ENCODE results near the gene ADAMTS20.
A peak's percentile ranks its signal among the peaks of the same experiment; 100 is the strongest.
"Not testable (repeated sequence)": the region's sequence is repeated elsewhere in the genome, so short reads cannot be mapped to it uniquely, and the experiment has no call there.

Gene ADAMTS20

GRCh38 chr12:43551971-43552559 lies at the start of gene ADAMTS20:
Gene ADAMTS20, minus strand, starts transcription at chr12:43552203. Its CDS starts 282 bp downstream, at chr12:43551921.
- DNase-seq, result no peak

- DNase-seq, result no peak
Observed at GRCh38 chr12:43599708-43600107, 47.7 kb upstream of the ADAMTS20 start.

- no peak for DNase-seq
Observed at GRCh38 chr12:43599066-43599465, 47.1 kb upstream of the ADAMTS20 start.

- no peak for DNase-seq
Observed at GRCh38 chr12:43590307-43590706, 38.3 kb upstream of the ADAMTS20 start.

GRCh38 chr12:43586646-43587245 lies 34.7 kb upstream of the ADAMTS20 start:
- no peak for DNase-seq

- no peak for DNase-seq
Observed at GRCh38 chr12:43585676-43586075, 33.7 kb upstream of the ADAMTS20 start.

- DNase-seq, result no peak
Observed at GRCh38 chr12:43580601-43581000, 28.6 kb upstream of the ADAMTS20 start.

GRCh38 chr12:43579206-43579605 lies 27.2 kb upstream of the ADAMTS20 start:
- no peak for DNase-seq

- no peak for DNase-seq
Observed at GRCh38 chr12:43578782-43579181, 26.8 kb upstream of the ADAMTS20 start.

GRCh38 chr12:43577381-43577780 lies 25.4 kb upstream of the ADAMTS20 start:
- DNase-seq, result no peak

- DNase-seq, result no peak
Observed at GRCh38 chr12:43576162-43576561, 24.2 kb upstream of the ADAMTS20 start.

GRCh38 chr12:43571885-43572284 lies 19.9 kb upstream of the ADAMTS20 start:
- no peak for DNase-seq

GRCh38 chr12:43556057-43556456 lies 4.1 kb upstream of the ADAMTS20 start:
- no peak for DNase-seq

- no peak for DNase-seq
Observed at GRCh38 chr12:43551279-43551970, 578 bp downstream of the ADAMTS20 start.

- no peak for DNase-seq
Observed at GRCh38 chr12:43550831-43551271, 1.2 kb downstream of the ADAMTS20 start.

- DNase-seq, result no peak
Observed at GRCh38 chr12:43544703-43545102, 7.3 kb downstream of the ADAMTS20 start.

- no peak for DNase-seq
Observed at GRCh38 chr12:43540470-43540869, 11.5 kb downstream of the ADAMTS20 start.

- DNase-seq, result not testable (repeated sequence)
Observed at GRCh38 chr12:43537675-43538074, 14.3 kb downstream of the ADAMTS20 start.

- DNase-seq, result no peak
Observed at GRCh38 chr12:43516045-43516444, 36.0 kb downstream of the ADAMTS20 start.

- peak in 1 of 2 experiments; percentile 11 for DNase-seq
Observed at GRCh38 chr12:43501703-43502102, 50.3 kb downstream of the ADAMTS20 start.

GRCh38 chr12:43493261-43493797 lies 58.7 kb downstream of the ADAMTS20 start:
- no peak for DNase-seq

GRCh38 chr12:43482311-43483085 lies 69.5 kb downstream of the ADAMTS20 start:
- DNase-seq, result no peak

GRCh38 chr12:43480591-43480990 lies 71.4 kb downstream of the ADAMTS20 start:
- DNase-seq, result no peak

Measured in SHP77 (cell line).